ENCODE results near the gene TAF10.

The TAF10 gene

GRCh38 chr11:6610591-6610990 is 1.4 kb downstream of the TAF10 start:
- in situ Hi-C loops (cut with HindIII; ENCODE audit: low sequenced_read_pairs), result no loop called here
- H3K4me3 ChIP-seq (ENCODE audit: low read depth, low read length), result no peak overlapping the region
- DNase-seq (ENCODE audit: low read depth, low spot score), result no peak
- TF ChIP-seq CTCF (IDR thresholded peaks at IDR 0.05; ENCODE audit: low read depth, low read length), result no peak

GRCh38 chr11:6609502-6610015 is 2.5 kb downstream of the TAF10 start:
- in situ Hi-C loops (cut with HindIII; ENCODE audit: low sequenced_read_pairs), result no loop called here
- H3K4me3 ChIP-seq (ENCODE audit: low read depth, low read length), result no peak overlapping the region
- no peak for DNase-seq (ENCODE audit: low read depth, low spot score)
- TF ChIP-seq CTCF (IDR thresholded peaks at IDR 0.05; ENCODE audit: low read depth, low read length), result no peak

GRCh38 chr11:6608726-6609501 is 3.1 kb downstream of the TAF10 start:
- no peak for TF ChIP-seq CTCF (IDR thresholded peaks at IDR 0.05; ENCODE audit: low read depth, low read length)
- no peak overlapping the region for H3K4me3 ChIP-seq (ENCODE audit: low read depth, low read length)

GRCh38 chr11:6608011-6608410 is 4.0 kb downstream of the TAF10 start:
- no peak for DNase-seq (ENCODE audit: low read depth, low spot score)
- in situ Hi-C loops (cut with HindIII; ENCODE audit: low sequenced_read_pairs), result no loop called here
- no peak for TF ChIP-seq CTCF (IDR thresholded peaks at IDR 0.05; ENCODE audit: low read depth, low read length)
- no peak overlapping the region for H3K4me3 ChIP-seq (ENCODE audit: low read depth, low read length)

More at GRCh38 chr11:6608726-6609501, 3.1 kb downstream of the TAF10 start:
- no peak for DNase-seq (ENCODE audit: low read depth, low spot score)
- in situ Hi-C loops (cut with HindIII; ENCODE audit: low sequenced_read_pairs), result no loop called here

- no peak overlapping the region for H3K4me3 ChIP-seq (ENCODE audit: low read depth, low read length)
- in situ Hi-C loops (cut with HindIII; ENCODE audit: low sequenced_read_pairs), result no loop called here
- no peak for DNase-seq (ENCODE audit: low read depth, low spot score)
- TF ChIP-seq CTCF (IDR thresholded peaks at IDR 0.05; ENCODE audit: low read depth, low read length), result no peak
Observed at GRCh38 chr11:6607190-6607795, 4.7 kb downstream of the TAF10 start.

- in situ Hi-C loops (cut with HindIII; ENCODE audit: low sequenced_read_pairs), result no loop called here
- H3K4me3 ChIP-seq (ENCODE audit: low read depth, low read length), result no peak overlapping the region
- no peak for TF ChIP-seq CTCF (IDR thresholded peaks at IDR 0.05; ENCODE audit: low read depth, low read length)
- peak; percentile 92 for DNase-seq (ENCODE audit: low read depth, low spot score)
Observed at GRCh38 chr11:6606471-6607189, 5.4 kb downstream of the TAF10 start.

Data from astrocyte of the spinal cord (primary cell).